ENCODE results near the gene PLAAT2.

Gene PLAAT2

GRCh38 chr11:63503492-63503891, 59.7 kb downstream of the PLAAT2 start:
- TF ChIP-seq, protein P1, sequence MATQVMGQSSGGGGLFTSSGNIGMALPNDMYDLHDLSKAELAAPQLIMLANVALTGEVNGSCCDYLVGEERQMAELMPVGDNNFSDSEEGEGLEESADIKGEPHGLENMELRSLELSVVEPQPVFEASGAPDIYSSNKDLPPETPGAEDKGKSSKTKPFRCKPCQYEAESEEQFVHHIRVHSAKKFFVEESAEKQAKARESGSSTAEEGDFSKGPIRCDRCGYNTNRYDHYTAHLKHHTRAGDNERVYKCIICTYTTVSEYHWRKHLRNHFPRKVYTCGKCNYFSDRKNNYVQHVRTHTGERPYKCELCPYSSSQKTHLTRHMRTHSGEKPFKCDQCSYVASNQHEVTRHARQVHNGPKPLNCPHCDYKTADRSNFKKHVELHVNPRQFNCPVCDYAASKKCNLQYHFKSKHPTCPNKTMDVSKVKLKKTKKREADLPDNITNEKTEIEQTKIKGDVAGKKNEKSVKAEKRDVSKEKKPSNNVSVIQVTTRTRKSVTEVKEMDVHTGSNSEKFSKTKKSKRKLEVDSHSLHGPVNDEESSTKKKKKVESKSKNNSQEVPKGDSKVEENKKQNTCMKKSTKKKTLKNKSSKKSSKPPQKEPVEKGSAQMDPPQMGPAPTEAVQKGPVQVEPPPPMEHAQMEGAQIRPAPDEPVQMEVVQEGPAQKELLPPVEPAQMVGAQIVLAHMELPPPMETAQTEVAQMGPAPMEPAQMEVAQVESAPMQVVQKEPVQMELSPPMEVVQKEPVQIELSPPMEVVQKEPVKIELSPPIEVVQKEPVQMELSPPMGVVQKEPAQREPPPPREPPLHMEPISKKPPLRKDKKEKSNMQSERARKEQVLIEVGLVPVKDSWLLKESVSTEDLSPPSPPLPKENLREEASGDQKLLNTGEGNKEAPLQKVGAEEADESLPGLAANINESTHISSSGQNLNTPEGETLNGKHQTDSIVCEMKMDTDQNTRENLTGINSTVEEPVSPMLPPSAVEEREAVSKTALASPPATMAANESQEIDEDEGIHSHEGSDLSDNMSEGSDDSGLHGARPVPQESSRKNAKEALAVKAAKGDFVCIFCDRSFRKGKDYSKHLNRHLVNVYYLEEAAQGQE (IDR thresholded peaks at IDR 0.05; ENCODE audit: insufficient read depth in 1 of 2, low read depth in 2 of 2, low read length in 2 of 2), result no peak
- TF ChIP-seq FOXP2 (optimal IDR thresholded peaks at IDR 0.05; ENCODE audit: borderline replicate concordance, extremely low read depth, extremely low read length, insufficient read depth) (no peak), TAF1 (IDR thresholded peaks at IDR 0.05; ENCODE audit: borderline replicate concordance, insufficient read depth, low read length) (no peak), POLR2AphosphoS5 (IDR thresholded peaks at IDR 0.05; ENCODE audit: low read depth, low read length) (no peak)

Data from PFSK-1 (cell line).